GM19238 (cell line): ENCODE results near the gene ANKLE2.
A peak's percentile ranks its signal among the peaks of the same experiment; 100 is the strongest.
"Not testable (repeated sequence)": the region's sequence is repeated elsewhere in the genome, so short reads cannot be mapped to it uniquely, and the experiment has no call there.

Source experiments
- DNase-seq: peaks from one replicate; pipeline ENCODE4 v3.0.0; 2011; ENCODE audit warnings: low spot score; ENCODE audit not compliant: insufficient read length

The ANKLE2 gene

DNA sequence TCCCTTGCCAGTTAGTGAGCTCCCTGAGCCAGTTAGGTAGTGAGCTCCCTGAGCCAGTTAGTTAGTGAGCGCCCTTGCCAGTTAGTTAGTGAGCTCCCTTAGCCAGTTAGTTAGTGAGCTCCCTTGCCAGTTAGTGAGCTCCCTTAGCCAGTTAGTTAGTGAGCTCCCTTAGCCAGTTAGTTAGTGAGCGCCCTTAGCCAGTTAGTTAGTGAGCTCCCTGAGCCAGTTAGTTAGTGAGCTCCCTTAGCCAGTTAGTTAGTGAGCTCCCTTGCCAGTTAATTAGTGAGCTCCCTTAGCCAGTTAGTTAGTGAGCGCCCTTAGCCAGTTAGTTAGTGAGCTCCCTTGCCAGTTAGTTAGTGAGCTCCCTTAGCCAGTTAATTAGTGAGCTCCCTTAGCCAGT, 69.6 kb downstream of the ANKLE2 start:
- not testable (repeated sequence) for DNase-seq

DNA sequence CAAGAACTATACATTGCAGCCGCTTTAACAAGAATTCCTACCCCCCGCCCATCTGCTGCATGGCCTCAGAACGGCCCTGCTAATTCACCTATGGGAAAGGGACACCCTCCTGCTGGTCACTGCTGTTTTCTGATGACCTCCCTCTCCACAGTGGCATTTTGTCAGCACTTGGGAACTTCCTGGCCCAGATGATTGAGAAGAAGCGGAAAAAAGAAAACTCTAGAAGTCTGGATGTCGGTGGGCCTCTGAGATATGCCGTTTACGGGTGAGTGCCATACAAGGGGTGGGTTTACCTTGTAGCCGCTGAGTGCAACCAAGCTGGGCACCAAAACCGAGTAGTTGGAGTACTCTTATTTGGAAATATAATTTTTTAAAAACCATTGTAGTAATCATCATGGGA, 71.5 kb downstream of the ANKLE2 start:
- no peak for DNase-seq

DNA sequence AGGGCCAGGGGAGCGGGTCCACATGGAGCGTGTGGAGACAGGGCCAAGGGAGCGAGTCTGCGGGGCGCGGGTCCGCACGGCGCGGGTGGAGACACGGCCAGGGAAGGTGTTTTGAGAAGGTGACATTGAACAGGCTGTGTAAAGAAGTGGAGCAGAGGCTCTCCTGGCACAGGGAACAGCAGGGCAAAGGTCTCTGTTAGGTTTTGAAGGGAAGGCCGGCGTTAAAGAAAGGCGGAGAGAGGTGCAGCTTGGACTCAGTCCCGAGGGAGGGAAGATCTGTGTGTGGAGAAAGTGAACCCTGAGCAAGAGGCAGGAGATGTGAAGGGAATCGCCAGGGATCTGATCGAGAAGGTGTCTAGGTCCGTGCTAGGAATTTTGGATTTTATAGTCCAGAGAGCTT, 72.4 kb downstream of the ANKLE2 start:
- no peak for DNase-seq

DNA sequence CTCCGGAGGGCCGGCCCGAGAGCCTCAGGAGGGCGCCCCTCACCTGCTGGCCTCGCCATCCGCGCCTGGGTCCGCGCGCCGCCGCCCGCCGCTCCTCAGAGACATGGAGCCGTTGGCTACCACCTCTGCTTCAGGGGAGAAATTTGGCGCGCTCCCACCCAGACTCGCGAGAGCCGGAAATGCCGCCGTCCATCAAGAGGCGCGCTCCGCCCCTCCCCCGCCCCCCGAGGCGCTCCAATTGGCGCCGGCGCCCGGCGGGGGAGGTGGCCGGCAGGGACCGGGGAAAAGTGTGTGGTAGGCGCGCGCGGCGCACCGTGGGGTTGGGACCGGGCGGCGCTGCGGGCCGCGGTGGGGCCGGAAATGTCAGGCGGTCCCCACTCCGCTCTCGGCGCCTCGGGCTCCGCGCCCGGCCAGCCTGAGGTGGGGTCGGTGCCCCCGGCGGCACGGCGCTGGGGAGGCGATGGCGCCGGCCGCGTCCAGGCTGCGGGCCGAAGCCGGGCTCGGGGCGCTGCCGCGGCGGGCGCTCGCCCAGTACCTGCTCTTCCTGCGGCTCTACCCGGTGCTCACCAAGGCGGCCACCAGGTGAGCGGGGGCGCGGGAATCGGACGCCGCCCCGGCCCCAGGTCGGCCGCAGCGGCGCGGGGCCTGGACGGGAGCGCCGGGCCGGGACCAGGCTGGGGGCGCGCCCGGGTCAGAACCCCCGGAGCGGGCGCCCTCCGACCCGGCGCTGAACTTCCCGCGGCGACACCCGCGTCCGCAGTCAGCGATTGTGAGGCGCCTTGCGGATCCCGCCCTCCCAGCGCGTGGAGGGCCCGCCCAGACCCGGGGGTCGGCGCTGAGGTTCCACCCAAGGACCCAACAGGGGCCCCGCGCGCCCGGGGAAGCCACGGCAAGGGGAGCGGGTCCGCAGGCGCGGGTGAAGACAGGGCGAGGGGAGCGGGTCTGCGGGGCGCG, 74.1 kb downstream of the ANKLE2 start, which contains the start of the genes POLE and PXMP2:
POLE (minus strand) TSS at position 132 of the 954 bp plus-strand sequence; CDS start at position 105, 27 bp downstream.
PXMP2 (plus strand) TSS at position 377 of the 954 bp plus-strand sequence; CDS start at position 461, 84 bp downstream.
- peak; percentile 99 for DNase-seq

DNA sequence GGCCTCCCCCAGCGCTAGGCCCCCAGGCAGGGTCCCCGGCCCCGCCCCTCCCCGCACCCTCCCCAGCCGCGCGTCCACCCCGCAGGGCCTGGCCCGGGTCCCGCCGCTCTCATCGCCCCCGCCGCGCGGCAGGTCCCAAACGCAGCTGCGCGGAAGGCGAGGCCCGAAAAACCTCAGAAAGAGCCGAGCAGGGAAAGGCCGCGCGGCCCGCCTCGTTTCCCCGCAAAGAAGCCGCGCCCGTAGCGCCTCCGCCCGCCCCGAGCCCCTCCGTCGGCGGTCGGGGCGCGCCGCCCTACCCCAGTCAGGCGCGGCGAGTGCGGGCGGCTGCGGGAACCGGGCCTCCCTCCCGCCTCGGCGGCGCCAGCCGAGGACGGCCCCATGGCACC, 74.8 kb downstream of the ANKLE2 start:
- no peak for DNase-seq

DNA sequence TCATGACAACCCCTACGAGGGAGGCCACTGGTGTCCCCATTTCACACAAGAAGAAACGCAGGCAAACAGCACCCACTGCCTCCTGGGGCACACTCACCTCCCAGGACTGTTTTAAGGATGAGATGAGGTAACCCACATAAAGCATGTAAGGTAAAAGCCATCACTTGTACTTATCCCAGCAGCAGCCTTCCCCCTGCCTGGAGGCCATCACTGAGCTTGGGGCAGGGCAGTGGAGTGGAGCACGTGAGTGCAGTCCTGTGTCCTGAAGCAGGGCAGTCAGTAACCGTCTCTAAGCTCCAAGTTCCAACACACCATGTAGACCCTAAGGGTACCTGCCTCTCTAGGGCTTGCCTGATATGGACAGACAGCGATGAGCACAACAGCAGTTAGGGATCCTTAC, 76.2 kb downstream of the ANKLE2 start:
- DNase-seq, result no peak

DNA sequence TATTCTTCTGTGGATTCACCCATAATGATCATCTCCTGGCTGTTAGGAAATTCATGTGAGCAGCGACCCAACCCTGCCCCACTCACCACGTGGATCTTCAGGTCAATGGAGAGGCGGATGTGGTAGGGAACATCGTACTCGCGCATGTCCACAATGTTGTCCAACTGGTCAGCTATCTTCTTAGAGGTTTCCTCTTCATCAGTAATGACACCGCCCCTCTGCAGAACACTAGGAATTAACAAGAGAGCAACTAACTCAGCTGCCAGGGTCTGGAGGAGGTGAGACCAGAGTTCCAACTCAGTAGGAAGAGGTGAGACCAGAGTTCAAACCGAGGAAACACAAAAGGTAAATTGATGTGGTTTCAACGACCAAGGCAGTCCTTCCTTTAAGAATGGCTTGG, 84.1 kb downstream of the ANKLE2 start:
- no peak for DNase-seq

DNA sequence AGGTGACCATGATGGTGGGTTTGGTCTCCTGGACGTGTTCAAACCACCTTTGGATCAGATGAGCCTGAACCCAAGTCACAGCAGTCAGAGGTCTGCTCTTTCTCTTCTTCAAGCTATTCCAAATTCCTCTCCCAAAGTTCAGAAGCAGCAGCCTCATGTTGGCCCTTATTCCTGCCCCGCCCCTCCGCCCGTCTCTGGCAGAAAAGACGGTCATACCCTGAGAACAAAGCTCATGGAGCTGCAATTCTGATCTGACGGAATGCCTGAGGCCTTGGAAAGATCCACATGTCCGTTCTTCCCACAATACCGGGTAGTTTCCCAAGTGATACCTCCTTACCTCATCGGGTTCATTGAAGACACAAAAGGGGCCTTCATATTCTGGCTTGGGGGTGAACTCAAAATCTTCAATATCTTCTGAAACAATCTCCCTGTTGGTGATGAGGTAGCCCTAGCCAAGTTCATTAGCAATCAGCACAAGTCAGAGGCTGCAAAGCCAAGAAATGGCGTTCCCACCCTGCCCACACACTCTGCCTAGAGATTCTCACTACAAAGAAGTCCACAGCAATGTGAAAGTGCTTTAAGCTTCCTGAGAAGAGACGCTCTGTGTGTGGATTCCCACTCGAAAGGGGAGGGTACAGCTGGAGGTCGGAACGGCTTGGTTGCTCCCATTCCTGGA, 85.7 kb downstream of the ANKLE2 start:
- no peak for DNase-seq
